SK-N-SH (cell line): ENCODE measurements around the gene THEM4. TPM values are rescaled to one million over a fixed set of nuclear protein-coding genes. Genes with fewer than 3 reads are reported as not detected.

Experiments
- CTCF ChIA-PET: fragments of 300-600, 350-600 bp; formaldehyde crosslinking; extraction: SDS; loops from one replicate; lab custom pipeline; 2021; lab: Yijun Ruan, JAX
- POLR2A ChIA-PET: fragments of 350-600 bp; sonication (Branson Sonifier 250); formaldehyde crosslinking; extraction: SDS; loops from one replicate; lab custom pipeline; 2020; ENCODE audit warnings: antibody characterized with exemption, inconsistent platforms; lab: Yijun Ruan, JAX
- DNase-seq: peaks from one replicate; pipeline ENCODE4 v3.0.0; 2012
- H2AFZ ChIP-seq: fragments of 200-600 bp; sonication (generic); 2 replicates; pipeline ENCODE4 v1.8.1; 2016; ENCODE audit warnings: antibody characterized with exemption, mild to moderate bottlenecking, low read depth
- H3F3A ChIP-seq: fragments of 200-600 bp; sonication (generic); replicated peaks from 2 replicates; pipeline ENCODE3; 2016; ENCODE audit warnings: antibody characterized with exemption, mild to moderate bottlenecking; ENCODE audit not compliant: insufficient read depth
- H3K27ac ChIP-seq, 2 experiments: fragments of 200-500 bp in 1 of 2; fragments of 200-600 bp in 1 of 2; sonication (Bioruptor generic) in 1 of 2; sonication (generic), shearing (Covaris generic) in 1 of 2; 2 replicates each; pipeline versions ENCODE4 v1.5.1 to v1.6.1; 2014 to 2016; ENCODE audit warnings: low read depth in 2 of 2, inconsistent platforms in 1 of 2, low read length in 1 of 2, mild to moderate bottlenecking in 1 of 2, mixed read lengths in 1 of 2
- H3K27me3 ChIP-seq: fragments of 200-600 bp; sonication (generic), shearing (Covaris generic); 2 replicates; pipeline ENCODE4 v1.6.1; 2016; ENCODE audit warnings: mixed run types; ENCODE audit not compliant: insufficient read depth
- H3K36me3 ChIP-seq, 2 experiments: fragments of 200-500 bp in 1 of 2; fragments of 200-600 bp in 1 of 2; sonication (Bioruptor generic) in 1 of 2; sonication (generic) in 1 of 2; replicated peaks in 1 of 2; 2 replicates each; pipeline versions ENCODE3 to v1.5.1; 2014 to 2016; ENCODE audit warnings: low read length in 1 of 2, mild to moderate bottlenecking in 1 of 2; ENCODE audit not compliant: insufficient read depth in 2 of 2, control insufficient read depth in 1 of 2
- H3K4me1 ChIP-seq, 2 experiments: fragments of 200-500 bp in 1 of 2; fragments of 200-600 bp in 1 of 2; sonication (Bioruptor generic) in 1 of 2; sonication (generic), shearing (Covaris generic) in 1 of 2; 2 replicates each; pipeline versions ENCODE4 v1.5.1 to v1.6.1; 2014 to 2016; ENCODE audit warnings: low read depth in 1 of 2, low read length in 1 of 2, mixed run types in 1 of 2; ENCODE audit not compliant: insufficient read depth in 2 of 2, control insufficient read depth in 1 of 2
- H3K4me2 ChIP-seq: fragments of 200-600 bp; sonication (generic), shearing (Covaris generic); 2 replicates; pipeline ENCODE4 v1.6.1; 2017; ENCODE audit warnings: mixed run types
- H3K4me3 ChIP-seq, 2 experiments: fragments of 200-500 bp in 1 of 2; fragments of 200-600 bp in 1 of 2; sonication (Bioruptor generic) in 1 of 2; sonication (generic), shearing (Covaris generic) in 1 of 2; 2 replicates each; pipeline versions ENCODE4 v1.5.1 to v1.8.1; 2014 to 2016; ENCODE audit warnings: low read depth in 2 of 2, inconsistent platforms in 1 of 2, low read length in 1 of 2, mild to moderate bottlenecking in 1 of 2, mixed read lengths in 1 of 2, moderate library complexity in 1 of 2
- H3K79me2 ChIP-seq: fragments of 200-600 bp; sonication (generic); 2 replicates; pipeline ENCODE4 v1.8.1; 2017; ENCODE audit warnings: mild to moderate bottlenecking; ENCODE audit not compliant: insufficient read depth
- H3K9ac ChIP-seq: fragments of 200-600 bp; sonication (generic); 2 replicates; pipeline ENCODE4 v1.6.1; 2017; ENCODE audit warnings: mixed run types
- H3K9me2 ChIP-seq: fragments of 200-600 bp; sonication (generic); 2 replicates; pipeline ENCODE4 v1.6.1; 2017; ENCODE audit warnings: mixed run types
- H3K9me3 ChIP-seq: fragments of 200-600 bp; sonication (generic); 2 replicates; pipeline ENCODE4 v1.6.1; 2017; ENCODE audit warnings: mixed run types, mild to moderate bottlenecking, moderate library complexity
- H4K20me1 ChIP-seq: fragments of 200-600 bp; sonication (generic); 2 replicates; pipeline ENCODE4 v1.6.1; 2017; ENCODE audit warnings: mild to moderate bottlenecking, mixed run types; ENCODE audit not compliant: insufficient read depth
- CHD2 ChIP-seq: fragments of 150-350 bp; IDR thresholded peaks from 2 replicates; pipeline ENCODE4 v1.6.1; 2018; ENCODE audit warnings: low read length; ENCODE audit not compliant: partially characterized antibody
- ELF1 ChIP-seq: IDR thresholded peaks from 2 replicates; pipeline ENCODE4 v1.4.0; 2012
- EZH2phosphoT487 ChIP-seq: fragments of 200-600 bp; sonication (generic); IDR thresholded peaks from 2 replicates; pipeline ENCODE4 v1.6.1; 2017; ENCODE audit warnings: low read depth, mixed run types, mild to moderate bottlenecking, antibody characterized with exemption, moderate library complexity, borderline replicate concordance
- JUND ChIP-seq: IDR thresholded peaks from 2 replicates; pipeline ENCODE4 v1.4.0; 2012
- MXI1 ChIP-seq: IDR thresholded peaks from 2 replicates; pipeline ENCODE4 v1.6.1; 2012; ENCODE audit warnings: mild to moderate bottlenecking, low read depth, low read length, improper control_type of control experiment
- RAD21 ChIP-seq: IDR thresholded peaks from 2 replicates; pipeline ENCODE4 v1.6.1; 2012; ENCODE audit warnings: mild to moderate bottlenecking, low read length
- SIN3A ChIP-seq: IDR thresholded peaks from 2 replicates; pipeline ENCODE4 v1.6.1; 2012; ENCODE audit warnings: low read depth, mild to moderate bottlenecking, low read length, moderate library complexity, borderline replicate concordance
- SMC3 ChIP-seq: IDR thresholded peaks from 2 replicates; pipeline ENCODE4 v1.6.1; 2012; ENCODE audit warnings: low read depth, low read length, improper control_type of control experiment
- TAF1 ChIP-seq: IDR thresholded peaks from 2 replicates; pipeline ENCODE4 v1.6.1; 2012; ENCODE audit warnings: low read depth, mild to moderate bottlenecking, low read length, moderate library complexity, borderline replicate concordance
- TCF12 ChIP-seq: IDR thresholded peaks from 2 replicates; pipeline ENCODE4 v1.4.0; 2012
- YY1 ChIP-seq: IDR thresholded peaks from 2 replicates; pipeline ENCODE4 v1.4.0; 2012; ENCODE audit warnings: low read depth, mild to moderate bottlenecking
- WGBS: methylation state at CpG from one replicate; pipeline ENCODE4 v1.1.6; 2017; ENCODE audit warnings: low lambda C conversion rate; 5-methylcytosine and 5-hydroxymethylcytosine counted together
- polyA plus RNA-seq, 3 experiments: library from polyadenylated mRNA; depleted of rRNA; stranded (reverse); fragments of >200 nt; gene quantifications; 2 replicates each; pipeline ENCODE4 v1.2.3, GENCODE V29; 2012
- TF ChIP-seq, protein P1 (sequence below): IDR thresholded peaks from 2 replicates; pipeline ENCODE4 v1.4.0; 2012; ENCODE audit warnings: low read depth
- TF ChIP-seq, protein P2 (sequence below): IDR thresholded peaks from 2 replicates; pipeline ENCODE4 v1.4.0; 2012; ENCODE audit warnings: low read depth, borderline replicate concordance
- TF ChIP-seq, protein P3 (sequence below): IDR thresholded peaks from 2 replicates; pipeline ENCODE4 v1.4.0; 2012; ENCODE audit warnings: low read depth, borderline replicate concordance
- TF ChIP-seq, protein P4 (sequence below): fragments of 200-600 bp; sonication (generic); IDR thresholded peaks from 2 replicates; pipeline ENCODE4 v1.6.1; 2017; ENCODE audit warnings: antibody characterized with exemption, mild to moderate bottlenecking, moderate library complexity
- TF ChIP-seq, protein P5 (sequence below): IDR thresholded peaks from 2 replicates; pipeline ENCODE4; 2012

Gene THEM4
- polyA plus RNA-seq, 1 of the 3 experiments (the other 2 are of a cell fraction): 10.1 TPM

DNA sequence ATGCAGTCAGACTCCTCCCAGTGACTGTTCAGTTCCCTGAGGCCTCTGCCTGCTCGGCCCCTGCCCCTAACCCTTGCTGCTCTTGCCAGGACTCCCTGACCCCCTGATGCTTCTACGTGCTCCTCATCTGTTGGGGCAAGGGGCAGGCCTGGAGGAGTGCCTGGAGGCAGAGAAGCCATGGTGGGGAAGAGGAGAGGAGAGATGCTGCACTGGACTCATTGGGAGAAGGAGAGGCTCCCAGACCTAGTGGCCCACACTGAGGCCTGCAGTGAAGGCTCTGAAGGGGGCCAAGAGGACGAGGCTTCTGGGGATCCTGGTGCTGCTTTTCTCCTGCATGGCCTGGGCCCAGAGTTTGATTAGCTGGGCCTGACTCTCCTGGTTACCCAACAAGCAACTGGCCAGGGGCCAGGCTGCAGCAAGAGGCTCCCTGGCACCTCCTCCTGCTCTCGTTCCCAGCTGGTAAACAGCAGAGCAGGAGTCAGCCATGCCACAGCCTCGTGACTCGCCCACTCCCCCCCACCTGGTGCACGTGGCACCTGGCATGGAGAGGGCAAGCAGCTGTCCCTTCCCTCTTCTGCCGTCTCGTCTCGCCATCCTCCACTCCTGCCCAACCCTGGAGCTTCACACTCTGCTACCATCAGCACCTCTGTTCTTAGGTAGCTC, 76.9 kb downstream of the THEM4 start:
- H2AFZ ChIP-seq: no peak overlapping the region
- peak overlapping the region in 1 of 2 experiments; percentile 45; a peak in 1 of 4 replicates for H3K27ac ChIP-seq
- H4K20me1 ChIP-seq: no peaks in the 10 kb centered on the region
- no peak overlapping the region for H3K9ac ChIP-seq
- TF ChIP-seq, protein P1, sequence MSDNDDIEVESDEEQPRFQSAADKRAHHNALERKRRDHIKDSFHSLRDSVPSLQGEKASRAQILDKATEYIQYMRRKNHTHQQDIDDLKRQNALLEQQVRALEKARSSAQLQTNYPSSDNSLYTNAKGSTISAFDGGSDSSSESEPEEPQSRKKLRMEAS: peak; percentile 67
- TF ChIP-seq MXI1 (peak; percentile 55; the same call in 1 of the 2 replicates), JUND (no peak)
- POLR2A ChIA-PET: interaction anchor here (1.8 kb wide), 1 partner anchor 10 kb away, joined by 6 read pairs; no protein-coding TSS in a partner anchor
- H3K4me1 ChIP-seq: peaks cover 0 to 39% of the 10 kb centered on the region in 2 experiments; a peak in 1 of 4 replicates
- no peaks in the 10 kb centered on the region for H3K79me2 ChIP-seq
- no peaks in the 10 kb centered on the region for H3K9me2 ChIP-seq
- no peaks in the 10 kb centered on the region for H3K9me3 ChIP-seq
- no peak overlapping the region for H3K4me2 ChIP-seq
- CTCF ChIA-PET: interaction anchor here (0.7 to 1.3 kb wide), 5 partner anchors 11 to 299 kb away, joined by 3 to 6 read pairs (median 4); partner anchors contain the start of gene CELF3
- no peaks in the 10 kb centered on the region for H3F3A ChIP-seq
- H3K27me3 ChIP-seq: no peaks in the 10 kb centered on the region
- H3K36me3 ChIP-seq: no peaks in the 10 kb centered on the region
- DNase-seq: peak; percentile 57
- 38% methylated on average over 8 of the region's 10 CpGs for WGBS
- H3K4me3 ChIP-seq: no peak overlapping the region

DNA sequence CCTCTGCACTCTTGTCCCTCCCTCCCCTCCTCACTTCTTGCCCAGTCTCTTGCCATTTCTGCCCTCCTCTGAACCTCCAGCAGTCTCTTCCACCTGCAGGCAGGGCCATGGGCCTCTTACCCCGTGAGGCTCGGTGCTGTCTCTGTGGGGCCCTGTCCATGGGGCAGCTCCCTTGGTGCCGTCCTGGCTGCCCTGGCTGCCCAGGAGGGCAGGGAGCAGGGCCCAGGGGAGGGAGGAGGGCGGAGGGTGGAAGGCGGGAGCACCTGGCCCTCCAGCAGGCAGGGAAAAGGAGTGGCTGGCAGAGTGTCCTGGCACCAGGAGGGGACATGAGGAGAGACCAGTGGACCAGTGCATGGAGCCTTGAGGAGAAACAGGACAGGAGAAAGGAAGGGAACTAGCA, 77.7 kb downstream of the THEM4 start, which contains the start of gene RORC:
RORC (minus strand) TSS at position 198 of the 400 bp plus-strand sequence; CDS start at position 160, 38 bp downstream.
- no peaks in the 10 kb centered on the region for H3K9me3 ChIP-seq
- no peak within 1 kb of the TSS for H3K4me3 ChIP-seq
- ChIA-PET CTCF (no interaction called here), POLR2A (interaction anchor here (1.8 kb wide), 1 partner anchor 9 kb away, joined by 6 read pairs; no protein-coding TSS in a partner anchor)
- H3K4me2 ChIP-seq: no peak within 1 kb of the TSS
- peaks cover 0 to 39% of the 10 kb centered on the region in 2 experiments; a peak in 1 of 4 replicates for H3K4me1 ChIP-seq
- TF ChIP-seq CHD2: no peak
- TF ChIP-seq, protein P2, sequence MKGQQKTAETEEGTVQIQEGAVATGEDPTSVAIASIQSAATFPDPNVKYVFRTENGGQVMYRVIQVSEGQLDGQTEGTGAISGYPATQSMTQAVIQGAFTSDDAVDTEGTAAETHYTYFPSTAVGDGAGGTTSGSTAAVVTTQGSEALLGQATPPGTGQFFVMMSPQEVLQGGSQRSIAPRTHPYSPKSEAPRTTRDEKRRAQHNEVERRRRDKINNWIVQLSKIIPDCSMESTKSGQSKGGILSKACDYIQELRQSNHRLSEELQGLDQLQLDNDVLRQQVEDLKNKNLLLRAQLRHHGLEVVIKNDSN: no peak
- TF ChIP-seq, protein P3, sequence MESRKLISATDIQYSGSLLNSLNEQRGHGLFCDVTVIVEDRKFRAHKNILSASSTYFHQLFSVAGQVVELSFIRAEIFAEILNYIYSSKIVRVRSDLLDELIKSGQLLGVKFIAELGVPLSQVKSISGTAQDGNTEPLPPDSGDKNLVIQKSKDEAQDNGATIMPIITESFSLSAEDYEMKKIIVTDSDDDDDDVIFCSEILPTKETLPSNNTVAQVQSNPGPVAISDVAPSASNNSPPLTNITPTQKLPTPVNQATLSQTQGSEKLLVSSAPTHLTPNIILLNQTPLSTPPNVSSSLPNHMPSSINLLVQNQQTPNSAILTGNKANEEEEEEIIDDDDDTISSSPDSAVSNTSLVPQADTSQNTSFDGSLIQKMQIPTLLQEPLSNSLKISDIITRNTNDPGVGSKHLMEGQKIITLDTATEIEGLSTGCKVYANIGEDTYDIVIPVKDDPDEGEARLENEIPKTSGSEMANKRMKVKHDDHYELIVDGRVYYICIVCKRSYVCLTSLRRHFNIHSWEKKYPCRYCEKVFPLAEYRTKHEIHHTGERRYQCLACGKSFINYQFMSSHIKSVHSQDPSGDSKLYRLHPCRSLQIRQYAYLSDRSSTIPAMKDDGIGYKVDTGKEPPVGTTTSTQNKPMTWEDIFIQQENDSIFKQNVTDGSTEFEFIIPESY: no peak
- TF ChIP-seq SMC3: no peak
- TF ChIP-seq, protein P4, sequence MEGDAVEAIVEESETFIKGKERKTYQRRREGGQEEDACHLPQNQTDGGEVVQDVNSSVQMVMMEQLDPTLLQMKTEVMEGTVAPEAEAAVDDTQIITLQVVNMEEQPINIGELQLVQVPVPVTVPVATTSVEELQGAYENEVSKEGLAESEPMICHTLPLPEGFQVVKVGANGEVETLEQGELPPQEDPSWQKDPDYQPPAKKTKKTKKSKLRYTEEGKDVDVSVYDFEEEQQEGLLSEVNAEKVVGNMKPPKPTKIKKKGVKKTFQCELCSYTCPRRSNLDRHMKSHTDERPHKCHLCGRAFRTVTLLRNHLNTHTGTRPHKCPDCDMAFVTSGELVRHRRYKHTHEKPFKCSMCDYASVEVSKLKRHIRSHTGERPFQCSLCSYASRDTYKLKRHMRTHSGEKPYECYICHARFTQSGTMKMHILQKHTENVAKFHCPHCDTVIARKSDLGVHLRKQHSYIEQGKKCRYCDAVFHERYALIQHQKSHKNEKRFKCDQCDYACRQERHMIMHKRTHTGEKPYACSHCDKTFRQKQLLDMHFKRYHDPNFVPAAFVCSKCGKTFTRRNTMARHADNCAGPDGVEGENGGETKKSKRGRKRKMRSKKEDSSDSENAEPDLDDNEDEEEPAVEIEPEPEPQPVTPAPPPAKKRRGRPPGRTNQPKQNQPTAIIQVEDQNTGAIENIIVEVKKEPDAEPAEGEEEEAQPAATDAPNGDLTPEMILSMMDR: no peak
- TF ChIP-seq YY1: no peak
- no peak for TF ChIP-seq TAF1
- TF ChIP-seq JUND: no peak
- no peak for TF ChIP-seq SIN3A
- no peak for TF ChIP-seq RAD21
- TF ChIP-seq TCF12: no peak
- no peak for TF ChIP-seq ELF1
- TF ChIP-seq, protein P5, sequence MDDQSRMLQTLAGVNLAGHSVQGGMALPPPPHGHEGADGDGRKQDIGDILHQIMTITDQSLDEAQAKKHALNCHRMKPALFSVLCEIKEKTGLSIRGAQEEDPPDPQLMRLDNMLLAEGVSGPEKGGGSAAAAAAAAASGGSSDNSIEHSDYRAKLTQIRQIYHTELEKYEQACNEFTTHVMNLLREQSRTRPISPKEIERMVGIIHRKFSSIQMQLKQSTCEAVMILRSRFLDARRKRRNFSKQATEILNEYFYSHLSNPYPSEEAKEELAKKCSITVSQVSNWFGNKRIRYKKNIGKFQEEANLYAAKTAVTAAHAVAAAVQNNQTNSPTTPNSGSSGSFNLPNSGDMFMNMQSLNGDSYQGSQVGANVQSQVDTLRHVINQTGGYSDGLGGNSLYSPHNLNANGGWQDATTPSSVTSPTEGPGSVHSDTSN: no peak
- no peak for TF ChIP-seq EZH2phosphoT487
- no peak within 1 kb of the TSS for H2AFZ ChIP-seq
- no peak for DNase-seq
- 73% methylated on average over 5 of the region's 5 CpGs for whole genome bisulfite sequencing
- no peaks in the 10 kb centered on the region for H3K36me3 ChIP-seq
- peak within 1 kb of the TSS in 1 of 2 experiments; percentile 45; a peak in 1 of 4 replicates for H3K27ac ChIP-seq
- H4K20me1 ChIP-seq: no peaks in the 10 kb centered on the region
- no peaks in the 10 kb centered on the region for H3K9me2 ChIP-seq
- no peaks in the 10 kb centered on the region for H3K27me3 ChIP-seq
- H3F3A ChIP-seq: no peaks in the 10 kb centered on the region
- no peak within 1 kb of the TSS for H3K9ac ChIP-seq
- H3K79me2 ChIP-seq: no peaks in the 10 kb centered on the region
